HG02970 (cell line): ENCODE data around the gene CELF3.

Experiments
- ATAC-seq: cut with Tn5 transposase; IDR thresholded peaks from one replicate; pipeline ENCODE4 v1.9.1; 2021; ENCODE audit warnings: mild to moderate bottlenecking, moderate library complexity, moderate number of reproducible peaks; ENCODE audit not compliant: unreplicated experiment, low FRiP score

The CELF3 gene

GRCh38 chr1:151720974-151721787 lies 4.6 kb upstream of the CELF3 start, which contains the start of gene RIIAD1:
TSS of gene RIIAD1 (plus strand) at chr1:151721522. CDS start at chr1:151721537, 15 bp downstream.
- ATAC-seq, result no peak

GRCh38 chr1:151720554-151720953 lies 4.0 kb upstream of the CELF3 start:
- no peak for ATAC-seq

- no peak for ATAC-seq
Observed at GRCh38 chr1:151720125-151720524, 3.5 kb upstream of the CELF3 start.

GRCh38 chr1:151718666-151719065 lies 2.1 kb upstream of the CELF3 start:
- no peak for ATAC-seq

GRCh38 chr1:151718011-151718431 lies 1.4 kb upstream of the CELF3 start:
- ATAC-seq, result no peak

- ATAC-seq, result no peak
Observed at GRCh38 chr1:151716405-151716762, 219 bp downstream of the CELF3 start.

DNA sequence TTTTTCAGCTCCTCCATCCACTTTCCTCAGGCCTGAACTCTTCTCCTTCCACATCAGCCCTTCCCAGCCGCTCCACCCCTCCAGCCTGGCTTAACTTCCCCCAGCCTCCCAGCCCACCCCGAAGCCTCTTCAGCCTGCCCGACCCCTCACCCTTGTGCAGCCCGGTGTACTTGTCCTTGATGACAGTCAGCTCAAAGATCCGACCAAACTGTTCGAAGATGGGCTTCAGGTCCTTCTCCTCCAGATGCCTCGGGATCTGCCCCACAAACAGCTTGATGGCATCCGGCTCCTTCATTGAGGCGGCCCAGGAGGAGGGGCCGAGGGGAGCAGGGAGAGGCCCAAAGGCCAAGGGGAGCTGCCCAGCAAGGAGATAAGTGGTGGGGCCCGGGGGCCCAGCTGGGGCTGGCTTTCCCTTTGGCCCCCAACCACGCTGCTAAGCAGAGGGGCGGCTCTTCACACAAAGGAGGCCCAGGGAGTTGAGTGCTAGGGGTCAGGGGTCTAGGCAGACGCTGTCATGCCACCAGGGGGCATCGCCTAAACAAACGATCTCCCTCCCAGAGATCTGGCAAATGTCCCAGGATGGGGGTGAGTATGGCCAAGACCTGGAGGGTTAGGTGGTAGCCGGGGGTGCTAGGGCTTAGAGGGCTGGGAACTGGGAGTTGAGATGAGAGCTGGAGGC lies 738 bp downstream of the CELF3 start:
- no peak for ATAC-seq

DNA sequence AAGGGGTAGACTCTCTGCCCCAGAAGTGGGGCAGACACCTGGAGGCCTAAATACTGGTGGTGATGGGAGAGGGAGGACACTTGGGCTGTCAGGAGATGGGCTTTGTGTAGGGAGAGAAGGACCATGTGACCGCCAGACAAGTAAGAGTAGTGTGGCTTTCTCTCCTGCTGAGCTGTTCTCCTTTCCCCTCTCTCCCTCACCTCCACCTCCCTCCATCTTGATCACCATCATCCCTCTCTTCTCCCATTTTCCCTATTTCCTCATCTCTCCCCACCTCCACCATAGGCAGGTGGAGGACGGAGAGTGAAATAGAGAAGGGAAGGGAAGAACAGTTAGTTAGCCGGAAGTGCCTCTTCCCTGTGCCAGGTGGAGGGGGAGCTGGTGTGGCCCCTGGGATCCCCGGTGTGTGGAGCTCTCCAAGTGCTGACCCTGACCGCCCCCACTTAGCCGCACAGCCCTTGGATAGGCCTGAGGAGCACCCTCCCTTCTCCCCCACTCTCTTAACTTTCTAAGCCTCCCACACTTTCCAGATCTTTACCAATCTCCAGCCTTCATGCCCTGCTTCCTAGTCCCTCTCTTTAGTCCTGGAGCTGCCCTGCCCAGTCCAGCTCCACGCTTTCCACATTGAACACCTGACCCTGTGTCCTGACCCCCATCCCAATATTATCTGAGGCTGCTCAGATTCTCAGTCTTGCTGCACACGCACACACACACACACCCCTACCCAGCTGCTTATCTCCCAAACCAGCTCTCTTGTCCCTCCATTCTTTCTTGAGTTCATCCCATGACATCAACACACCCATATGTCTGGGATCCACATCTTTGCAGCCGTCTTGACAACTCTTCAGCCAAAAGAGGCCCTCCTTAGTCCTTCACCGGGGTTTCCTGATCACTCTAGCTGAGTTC lies 1.5 kb downstream of the CELF3 start:
- no peak for ATAC-seq

DNA sequence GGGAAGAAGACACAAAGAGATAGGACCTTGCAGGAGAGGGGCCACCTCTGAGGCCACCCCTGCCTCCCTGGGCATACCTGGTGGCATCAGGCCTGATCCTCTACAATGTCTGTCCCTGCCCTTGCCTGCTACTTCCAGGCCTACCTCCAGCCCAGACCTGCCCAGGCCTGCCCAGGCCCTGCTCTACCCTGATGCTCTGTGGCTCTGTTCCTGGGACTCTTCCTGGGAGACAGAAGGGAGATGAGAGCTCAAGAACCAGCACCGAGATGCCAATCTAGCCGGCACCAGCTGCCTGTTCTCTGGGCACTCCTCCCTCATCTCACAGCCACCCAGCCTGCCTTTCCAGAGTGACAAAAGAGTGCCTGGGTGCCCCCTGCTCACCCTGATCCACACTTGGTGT lies 2.7 kb downstream of the CELF3 start:
- no peak for ATAC-seq

GRCh38 chr1:151713044-151713443 lies 3.6 kb downstream of the CELF3 start:
- no peak for ATAC-seq

GRCh38 chr1:151711951-151712350 lies 4.7 kb downstream of the CELF3 start:
- no peak for ATAC-seq

- ATAC-seq, result no peak
Observed at GRCh38 chr1:151711044-151711800, 5.4 kb downstream of the CELF3 start.

DNA sequence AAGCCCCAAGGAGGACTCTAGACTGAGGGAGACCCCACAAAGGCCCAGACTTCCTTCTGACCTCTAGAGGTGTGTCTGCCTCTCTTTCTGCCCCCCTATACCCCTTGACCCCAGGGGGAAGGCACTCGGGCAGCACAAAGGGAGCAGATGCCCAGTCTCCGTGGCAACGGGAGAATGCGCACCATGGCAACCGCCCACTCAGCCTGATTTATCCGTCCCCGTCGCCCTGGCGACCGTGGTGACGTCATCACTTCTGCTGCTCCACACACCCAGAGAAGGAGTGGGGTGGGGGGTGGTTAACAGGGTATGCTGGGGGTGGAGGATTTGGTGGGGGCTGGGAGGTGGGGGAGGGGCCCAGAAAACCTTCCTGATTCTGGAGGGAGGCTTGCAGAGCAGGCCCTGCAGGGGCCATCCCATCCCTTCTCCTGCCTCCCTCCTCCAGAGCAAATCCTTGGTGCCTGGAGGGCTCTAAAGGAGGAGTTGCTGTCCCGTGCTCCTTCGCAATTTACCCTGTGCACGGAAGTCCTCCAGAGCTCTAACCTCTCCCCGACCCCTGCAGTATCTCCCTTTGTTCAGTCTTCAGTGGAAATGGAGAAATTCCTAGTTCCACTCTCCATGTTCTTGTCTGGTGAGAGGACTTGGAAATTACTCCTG lies 6.3 kb downstream of the CELF3 start:
- ATAC-seq, result no peak

GRCh38 chr1:151708891-151709290 lies 7.7 kb downstream of the CELF3 start:
- ATAC-seq, result no peak

- no peak for ATAC-seq
Observed at GRCh38 chr1:151707541-151708065, 9.0 kb downstream of the CELF3 start.

DNA sequence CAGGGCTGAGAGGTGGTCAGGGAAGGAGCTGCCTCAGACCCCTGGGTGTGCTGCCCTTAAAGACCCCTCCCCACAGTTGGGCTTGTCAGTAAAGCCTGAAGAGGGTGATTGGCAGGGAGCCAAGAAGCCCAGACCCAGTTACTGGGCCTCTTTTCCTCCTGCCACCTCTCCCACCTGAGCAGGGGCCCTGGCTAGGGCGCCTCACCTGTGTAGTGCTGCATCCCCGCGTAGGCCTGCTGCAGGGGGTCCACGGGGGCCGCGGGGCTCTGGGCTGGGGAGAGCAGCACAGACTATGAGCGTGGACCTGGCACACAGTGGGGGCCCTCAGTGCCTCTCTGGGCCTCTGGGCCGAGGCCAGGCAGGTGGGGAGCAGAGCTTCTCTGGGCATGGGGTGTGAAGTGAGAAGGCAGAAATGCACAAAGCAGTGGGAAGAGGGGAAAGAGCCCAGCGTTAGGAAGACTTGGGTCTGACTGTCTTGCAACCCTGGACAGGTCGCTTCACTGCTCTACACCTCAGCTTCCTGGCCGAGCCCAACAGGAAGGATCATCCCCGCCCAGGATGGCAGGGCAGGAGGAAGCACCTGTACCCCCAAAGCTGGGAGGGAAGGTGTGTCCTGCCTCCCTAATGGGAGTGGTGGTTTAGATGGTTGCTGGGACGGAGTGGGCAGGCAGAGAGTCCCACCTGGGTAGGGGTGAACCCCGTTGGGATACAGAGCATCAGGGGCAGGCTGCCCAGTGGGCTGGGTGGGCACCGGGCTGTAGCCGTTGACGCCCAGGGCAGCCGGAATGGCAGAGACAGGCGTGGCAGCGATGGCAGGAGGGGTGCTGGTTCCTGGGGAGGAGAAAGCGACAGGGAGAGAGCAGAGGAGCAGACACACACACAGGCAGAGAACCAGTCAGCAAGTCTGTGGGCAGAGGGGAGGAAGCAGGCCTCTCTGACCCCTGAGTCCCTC lies 9.9 kb downstream of the CELF3 start:
- no peak for ATAC-seq

DNA sequence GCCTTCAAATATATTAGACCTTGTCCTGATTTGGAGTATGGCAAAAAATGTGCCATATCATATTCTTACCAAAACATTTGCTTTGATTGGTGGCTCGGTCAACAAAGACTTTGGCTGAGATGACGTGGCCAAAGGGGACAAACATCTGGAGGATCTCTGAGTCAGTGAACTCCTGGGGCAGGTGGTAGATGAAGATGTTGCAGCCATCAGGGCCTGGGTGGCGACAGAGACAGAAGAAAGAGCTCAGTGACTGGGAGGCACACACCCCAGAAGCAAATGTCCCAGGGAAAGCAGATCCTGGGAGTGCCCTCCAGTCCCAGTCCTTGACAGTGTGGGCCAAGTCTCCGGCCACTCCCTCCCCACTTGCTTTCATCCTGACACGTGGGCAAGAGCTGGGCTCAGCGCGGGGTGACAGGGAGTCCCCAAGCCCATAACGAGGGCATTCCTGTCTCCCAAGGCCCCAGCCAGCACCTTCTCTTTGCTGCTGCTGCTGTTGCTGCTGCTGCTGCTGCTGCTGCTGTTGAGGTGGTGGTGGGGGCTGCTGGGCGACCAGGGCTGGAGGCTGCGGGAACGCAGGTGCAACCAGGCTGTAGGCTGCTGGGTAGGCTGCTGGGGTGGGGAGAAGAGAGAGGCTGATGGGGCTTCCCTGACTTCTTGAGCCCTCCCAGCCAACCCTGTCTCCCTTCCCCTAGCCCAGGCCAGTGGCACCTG lies 10.7 kb downstream of the CELF3 start:
- no peak for ATAC-seq

GRCh38 chr1:151705146-151705545 lies 11.5 kb downstream of the CELF3 start:
- no peak for ATAC-seq
